HL-60 (cell line): Measurements from ENCODE around the gene EEF1A2.

Experiments
- DNase-seq, 2 experiments: peaks; one replicate each; pipeline ENCODE4 v3.0.0-alpha.2; 2010 to 2020; ENCODE audit warnings: low read depth in 1 of 2, low spot score in 1 of 2
- H3K27ac ChIP-seq: fragments of 250-450 bp; sonication (Bioruptor Pico); replicated peaks from 2 replicates; pipeline ENCODE4 v1.5.1; 2020; ENCODE audit warnings: mild to moderate bottlenecking, moderate library complexity
- H3K27me3 ChIP-seq: fragments of 250-450 bp; sonication (Bioruptor Pico); 2 replicates; pipeline ENCODE4 v1.5.1; 2021; ENCODE audit warnings: mild to moderate bottlenecking, moderate library complexity; ENCODE audit not compliant: insufficient read depth, poor library complexity, severe bottlenecking
- H3K4me3 ChIP-seq: replicated peaks from 2 replicates; pipeline ENCODE4 v1.5.1; 2011; ENCODE audit warnings: mild to moderate bottlenecking, control low read depth, low read length; ENCODE audit not compliant: insufficient read depth
- GABPA ChIP-seq: IDR thresholded peaks from 2 replicates; pipeline ENCODE4 v1.6.1; 2012; ENCODE audit warnings: low read depth
- POLR2AphosphoS5 ChIP-seq: IDR thresholded peaks from 2 replicates; pipeline ENCODE4 v1.6.1; 2012; ENCODE audit warnings: low read depth
- SPI1 ChIP-seq: IDR thresholded peaks from 2 replicates; pipeline ENCODE4 v1.6.1; 2012; ENCODE audit warnings: low read depth, mild to moderate bottlenecking, borderline replicate concordance
- TF ChIP-seq, protein P1 (sequence below): IDR thresholded peaks from one replicate; pipeline ENCODE4 v1.5.1; 2011; ENCODE audit warnings: low read length, control low read depth, inconsistent platforms; ENCODE audit not compliant: insufficient read depth
- TF ChIP-seq, protein P2 (sequence below): IDR thresholded peaks from 2 replicates; pipeline ENCODE4 v1.6.1; 2012; ENCODE audit warnings: low read depth; ENCODE audit not compliant: insufficient replicate concordance

Gene EEF1A2

DNA sequence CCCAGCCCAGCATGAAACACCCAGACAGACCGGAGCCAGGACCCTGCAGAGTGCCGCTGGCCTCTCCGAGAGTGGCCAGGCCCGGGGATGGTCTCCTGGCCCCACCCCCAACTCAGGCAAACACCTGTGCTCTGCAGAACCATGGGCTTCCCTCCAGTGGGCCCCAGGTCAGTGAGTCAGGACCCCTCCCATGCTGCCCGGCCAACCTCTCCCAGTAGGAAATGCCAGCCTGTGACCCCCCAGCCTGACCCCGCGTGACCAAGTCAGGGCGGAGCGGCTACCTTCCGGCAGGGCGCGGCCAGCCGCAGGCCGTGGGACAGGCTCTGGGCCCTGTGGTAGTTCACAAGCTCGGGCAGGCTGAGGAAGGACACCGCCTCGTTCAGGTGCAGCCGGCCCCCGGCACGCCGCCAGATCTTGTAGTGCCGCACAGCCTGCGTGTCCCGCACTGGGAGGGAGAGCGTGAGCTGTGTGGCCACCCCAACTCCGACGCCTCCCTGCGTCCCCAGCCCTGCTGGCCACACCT lies 35.0 kb upstream of the EEF1A2 start:
- DNase-seq: no peak
- no peak overlapping the region for H3K27ac ChIP-seq
- TF ChIP-seq, protein P1, sequence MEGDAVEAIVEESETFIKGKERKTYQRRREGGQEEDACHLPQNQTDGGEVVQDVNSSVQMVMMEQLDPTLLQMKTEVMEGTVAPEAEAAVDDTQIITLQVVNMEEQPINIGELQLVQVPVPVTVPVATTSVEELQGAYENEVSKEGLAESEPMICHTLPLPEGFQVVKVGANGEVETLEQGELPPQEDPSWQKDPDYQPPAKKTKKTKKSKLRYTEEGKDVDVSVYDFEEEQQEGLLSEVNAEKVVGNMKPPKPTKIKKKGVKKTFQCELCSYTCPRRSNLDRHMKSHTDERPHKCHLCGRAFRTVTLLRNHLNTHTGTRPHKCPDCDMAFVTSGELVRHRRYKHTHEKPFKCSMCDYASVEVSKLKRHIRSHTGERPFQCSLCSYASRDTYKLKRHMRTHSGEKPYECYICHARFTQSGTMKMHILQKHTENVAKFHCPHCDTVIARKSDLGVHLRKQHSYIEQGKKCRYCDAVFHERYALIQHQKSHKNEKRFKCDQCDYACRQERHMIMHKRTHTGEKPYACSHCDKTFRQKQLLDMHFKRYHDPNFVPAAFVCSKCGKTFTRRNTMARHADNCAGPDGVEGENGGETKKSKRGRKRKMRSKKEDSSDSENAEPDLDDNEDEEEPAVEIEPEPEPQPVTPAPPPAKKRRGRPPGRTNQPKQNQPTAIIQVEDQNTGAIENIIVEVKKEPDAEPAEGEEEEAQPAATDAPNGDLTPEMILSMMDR: no peak
- TF ChIP-seq, protein P2, sequence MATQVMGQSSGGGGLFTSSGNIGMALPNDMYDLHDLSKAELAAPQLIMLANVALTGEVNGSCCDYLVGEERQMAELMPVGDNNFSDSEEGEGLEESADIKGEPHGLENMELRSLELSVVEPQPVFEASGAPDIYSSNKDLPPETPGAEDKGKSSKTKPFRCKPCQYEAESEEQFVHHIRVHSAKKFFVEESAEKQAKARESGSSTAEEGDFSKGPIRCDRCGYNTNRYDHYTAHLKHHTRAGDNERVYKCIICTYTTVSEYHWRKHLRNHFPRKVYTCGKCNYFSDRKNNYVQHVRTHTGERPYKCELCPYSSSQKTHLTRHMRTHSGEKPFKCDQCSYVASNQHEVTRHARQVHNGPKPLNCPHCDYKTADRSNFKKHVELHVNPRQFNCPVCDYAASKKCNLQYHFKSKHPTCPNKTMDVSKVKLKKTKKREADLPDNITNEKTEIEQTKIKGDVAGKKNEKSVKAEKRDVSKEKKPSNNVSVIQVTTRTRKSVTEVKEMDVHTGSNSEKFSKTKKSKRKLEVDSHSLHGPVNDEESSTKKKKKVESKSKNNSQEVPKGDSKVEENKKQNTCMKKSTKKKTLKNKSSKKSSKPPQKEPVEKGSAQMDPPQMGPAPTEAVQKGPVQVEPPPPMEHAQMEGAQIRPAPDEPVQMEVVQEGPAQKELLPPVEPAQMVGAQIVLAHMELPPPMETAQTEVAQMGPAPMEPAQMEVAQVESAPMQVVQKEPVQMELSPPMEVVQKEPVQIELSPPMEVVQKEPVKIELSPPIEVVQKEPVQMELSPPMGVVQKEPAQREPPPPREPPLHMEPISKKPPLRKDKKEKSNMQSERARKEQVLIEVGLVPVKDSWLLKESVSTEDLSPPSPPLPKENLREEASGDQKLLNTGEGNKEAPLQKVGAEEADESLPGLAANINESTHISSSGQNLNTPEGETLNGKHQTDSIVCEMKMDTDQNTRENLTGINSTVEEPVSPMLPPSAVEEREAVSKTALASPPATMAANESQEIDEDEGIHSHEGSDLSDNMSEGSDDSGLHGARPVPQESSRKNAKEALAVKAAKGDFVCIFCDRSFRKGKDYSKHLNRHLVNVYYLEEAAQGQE: no peak
- TF ChIP-seq SPI1 (no peak), GABPA (no peak), POLR2AphosphoS5 (no peak)
- H3K27me3 ChIP-seq: peaks cover 9% of the 10 kb centered on the region
- H3K4me3 ChIP-seq: no peak overlapping the region

DNA sequence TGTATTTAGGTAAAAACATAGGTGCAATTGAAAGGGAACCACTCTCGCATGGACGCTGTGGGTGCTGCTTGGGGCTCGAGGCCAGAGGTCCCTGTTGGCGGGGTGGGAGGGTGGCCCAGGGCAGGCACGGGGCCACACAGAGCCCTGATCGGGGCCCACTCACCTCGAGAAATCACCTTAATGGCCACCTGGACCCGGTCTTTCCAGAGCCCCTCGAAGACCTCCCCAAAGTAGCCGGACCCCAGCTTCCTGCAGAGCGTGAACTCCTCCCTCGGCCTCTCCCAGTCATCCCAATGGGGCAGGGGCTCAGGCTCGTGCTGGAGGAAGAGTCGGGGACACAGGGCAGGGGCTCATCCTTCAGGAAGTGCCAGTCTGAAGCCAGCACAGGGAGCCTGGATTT lies 34.5 kb upstream of the EEF1A2 start:
- H3K27ac ChIP-seq: no peak overlapping the region
- DNase-seq: no peak
- H3K4me3 ChIP-seq: no peak overlapping the region
- TF ChIP-seq SPI1 (no peak), POLR2AphosphoS5 (no peak), GABPA (no peak)
- TF ChIP-seq, protein P1: no peak
- TF ChIP-seq, protein P2: no peak
- peaks cover 9% of the 10 kb centered on the region for H3K27me3 ChIP-seq

DNA sequence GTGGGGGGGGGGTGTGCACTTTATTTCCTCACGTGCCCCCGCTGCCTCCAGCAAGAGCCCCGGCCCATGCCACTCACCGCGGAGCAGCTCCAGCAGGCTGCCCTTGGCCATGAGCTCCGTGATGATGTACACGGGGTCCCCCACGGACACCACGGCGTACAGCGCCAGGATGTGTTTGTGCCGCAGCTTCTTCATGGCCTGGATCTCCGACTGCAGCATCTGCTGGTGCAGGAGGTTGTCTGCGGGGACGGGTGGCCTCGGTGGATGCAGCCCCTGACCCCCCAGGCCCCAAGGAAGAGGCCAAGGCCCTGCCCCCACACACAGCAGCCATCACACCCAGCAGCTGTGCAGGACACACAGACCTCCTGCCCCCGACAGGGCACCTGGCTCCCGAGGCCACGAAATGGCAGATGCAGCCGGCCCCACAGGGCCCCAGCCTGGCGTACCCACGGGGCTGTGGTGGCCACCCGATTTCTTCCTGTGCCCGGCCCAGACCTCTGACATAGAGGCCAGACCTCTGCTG lies 33.6 kb upstream of the EEF1A2 start:
- peaks cover 9% of the 10 kb centered on the region for H3K27me3 ChIP-seq
- TF ChIP-seq GABPA: no peak
- TF ChIP-seq SPI1: no peak
- TF ChIP-seq, protein P2: no peak
- TF ChIP-seq, protein P1: no peak
- TF ChIP-seq POLR2AphosphoS5: no peak
- H3K27ac ChIP-seq: no peak overlapping the region
- no peak for DNase-seq
- no peak overlapping the region for H3K4me3 ChIP-seq
